KOPT-K1 (cell line): Measurements from ENCODE around the gene CREBBP.

ENCODE experiments used
- H3K27ac ChIP-seq: fragments of 200-600 bp; sonication (generic); 2 replicates; pipeline ENCODE4 v1.5.1; 2016; ENCODE audit warnings: antibody characterized with exemption, mild to moderate bottlenecking, low read depth, low read length; ENCODE audit not compliant: poor library complexity, severe bottlenecking
- H3K36me3 ChIP-seq: fragments of 200-600 bp; sonication (generic); 2 replicates; pipeline ENCODE4 v1.5.1; 2017; ENCODE audit warnings: antibody characterized with exemption, mild to moderate bottlenecking, low read length, moderate library complexity; ENCODE audit not compliant: insufficient read depth
- H3K9me3 ChIP-seq: fragments of 200-600 bp; sonication (generic); 2 replicates; pipeline ENCODE4 v1.5.1; 2017; ENCODE audit warnings: antibody characterized with exemption, low read length, mild to moderate bottlenecking; ENCODE audit not compliant: insufficient read depth, poor library complexity, severe bottlenecking

Gene CREBBP

GRCh38 chr16:3744018-3744417, 136.5 kb downstream of the CREBBP start:
- Histone ChIP-seq H3K9me3 (no peaks in the 10 kb centered on the region), H3K27ac (no peak overlapping the region), H3K36me3 (peaks cover 92% of the 10 kb centered on the region)

- Histone ChIP-seq H3K27ac (no peak overlapping the region), H3K9me3 (no peaks in the 10 kb centered on the region), H3K36me3 (peaks cover 98% of the 10 kb centered on the region)
These were observed 139.6 kb downstream of the CREBBP start for GRCh38 chr16:3740934-3741333.

- H3K9me3 ChIP-seq = no peaks in the 10 kb centered on the region
- H3K27ac ChIP-seq = no peak overlapping the region
- peaks cover 98% of the 10 kb centered on the region for H3K36me3 ChIP-seq
These were observed 140.3 kb downstream of the CREBBP start for GRCh38 chr16:3740186-3740585.

- Histone ChIP-seq H3K36me3 (peaks cover 98% of the 10 kb centered on the region), H3K27ac (no peak overlapping the region), H3K9me3 (no peaks in the 10 kb centered on the region)
These were observed 140.9 kb downstream of the CREBBP start for GRCh38 chr16:3739636-3740035.

GRCh38 chr16:3738541-3738940, 142.0 kb downstream of the CREBBP start:
- H3K9me3 ChIP-seq = no peaks in the 10 kb centered on the region
- peaks cover 96% of the 10 kb centered on the region for H3K36me3 ChIP-seq
- H3K27ac ChIP-seq = no peak overlapping the region

GRCh38 chr16:3738128-3738527, 142.4 kb downstream of the CREBBP start:
- peaks cover 92% of the 10 kb centered on the region for H3K36me3 ChIP-seq
- no peak overlapping the region for H3K27ac ChIP-seq

GRCh38 chr16:3737181-3737580, 143.3 kb downstream of the CREBBP start:
- peaks cover 91% of the 10 kb centered on the region for H3K36me3 ChIP-seq
- H3K27ac ChIP-seq = no peak overlapping the region
- no peaks in the 10 kb centered on the region for H3K9me3 ChIP-seq

More at GRCh38 chr16:3738128-3738527, 142.4 kb downstream of the CREBBP start:
- H3K9me3 ChIP-seq = no peaks in the 10 kb centered on the region

- H3K9me3 ChIP-seq = no peaks in the 10 kb centered on the region
- H3K36me3 ChIP-seq = peaks cover 91% of the 10 kb centered on the region
- H3K27ac ChIP-seq = no peak overlapping the region
These were observed 144.4 kb downstream of the CREBBP start for GRCh38 chr16:3736116-3736515.

- no peaks in the 10 kb centered on the region for H3K9me3 ChIP-seq
- H3K36me3 ChIP-seq = peaks cover 91% of the 10 kb centered on the region
- no peak overlapping the region for H3K27ac ChIP-seq
These were observed 145.0 kb downstream of the CREBBP start for GRCh38 chr16:3735541-3735940.

- H3K9me3 ChIP-seq = no peaks in the 10 kb centered on the region
- peaks cover 92% of the 10 kb centered on the region for H3K36me3 ChIP-seq
These were observed 145.7 kb downstream of the CREBBP start for GRCh38 chr16:3734758-3735221.

GRCh38 chr16:3734084-3734757, 146.3 kb downstream of the CREBBP start:
- no peaks in the 10 kb centered on the region for H3K9me3 ChIP-seq
- no peak overlapping the region for H3K27ac ChIP-seq
- H3K36me3 ChIP-seq = peaks cover 92% of the 10 kb centered on the region

More at GRCh38 chr16:3734758-3735221, 145.7 kb downstream of the CREBBP start:
- H3K27ac ChIP-seq = no peak overlapping the region

GRCh38 chr16:3732171-3732570, 148.3 kb downstream of the CREBBP start:
- no peaks in the 10 kb centered on the region for H3K9me3 ChIP-seq
- peaks cover 90% of the 10 kb centered on the region for H3K36me3 ChIP-seq
- no peak overlapping the region for H3K27ac ChIP-seq

- H3K36me3 ChIP-seq = peaks cover 85% of the 10 kb centered on the region
- H3K27ac ChIP-seq = no peak overlapping the region
- H3K9me3 ChIP-seq = no peaks in the 10 kb centered on the region
These were observed 149.2 kb downstream of the CREBBP start for GRCh38 chr16:3731126-3731935.

GRCh38 chr16:3730161-3731125, 150.1 kb downstream of the CREBBP start:
- Histone ChIP-seq H3K27ac (no peak overlapping the region), H3K9me3 (no peaks in the 10 kb centered on the region), H3K36me3 (peaks cover 76% of the 10 kb centered on the region)
